Naive thymus-derived CD4-positive, alpha-beta T cell (primary cell): Measurements from ENCODE around the gene RPL19. TPM values are rescaled to one million over a fixed set of nuclear protein-coding genes. Genes with fewer than 3 reads are reported as not detected.

Experiments used
- ATAC-seq: fragments of 150-1000 bp; cut with Tn5 transposase; 2 replicates; pipeline ENCODE4 v1.10.0; 2021; ENCODE audit warnings: mild to moderate bottlenecking, moderate library complexity
- CTCF ChIA-PET: fragments of 350-600 bp; sonication (Branson Sonifier 250); formaldehyde crosslinking; loops from one replicate; lab custom pipeline; 2021; ENCODE audit warnings: antibody characterized with exemption; lab: Charles Lee
- POLR2A ChIA-PET: fragments of 350-600 bp; sonication (Branson Sonifier 250); formaldehyde crosslinking; loops from one replicate; lab custom pipeline; 2021; ENCODE audit warnings: antibody characterized with exemption, inconsistent platforms; lab: Charles Lee
- DNase-seq, 9 donors: peaks; one replicate each; pipeline versions ENCODE4 v3.0.0 to v3.0.0-alpha.2; 2020 to 2022; ENCODE audit warnings: mixed read lengths in 1 of 9
- H3K27ac ChIP-seq: one replicate; pipeline ENCODE4 v1.7.0; 2013; ENCODE audit warnings: mild to moderate bottlenecking, low read depth, low read length, moderate library complexity
- H3K27me3 ChIP-seq, 2 donors: one replicate each; pipeline ENCODE4 v1.7.0; 2013; ENCODE audit warnings: low read length in 2 of 2, mild to moderate bottlenecking in 2 of 2, moderate library complexity in 2 of 2; ENCODE audit not compliant: control insufficient read depth in 2 of 2, insufficient read depth in 2 of 2
- H3K36me3 ChIP-seq, 3 experiments: 1 replicate in 2 of 3; 2 replicates in 1 of 3; pipeline ENCODE4 v1.7.0; 2013; ENCODE audit warnings: low read length in 3 of 3, mild to moderate bottlenecking in 3 of 3, moderate library complexity in 1 of 3; ENCODE audit not compliant: insufficient read depth in 3 of 3, control insufficient read depth in 2 of 3
- H3K4me1 ChIP-seq, 2 donors: one replicate each; pipeline ENCODE4 v1.7.0; 2013; ENCODE audit warnings: low read length in 2 of 2, mild to moderate bottlenecking in 2 of 2, moderate library complexity in 1 of 2; ENCODE audit not compliant: control insufficient read depth in 2 of 2, insufficient read depth in 2 of 2
- H3K4me3 ChIP-seq: 2 replicates; pipeline ENCODE4 v1.7.0; 2013; ENCODE audit warnings: mild to moderate bottlenecking, low read length
- H3K9me3 ChIP-seq, 3 experiments: 1 replicate in 2 of 3; 2 replicates in 1 of 3; pipeline ENCODE4 v1.7.0; 2013; ENCODE audit warnings: low read length in 3 of 3; ENCODE audit not compliant: control insufficient read depth in 2 of 3
- H3K27ac Mint-ChIP-seq, 9 donors: one replicate each; pipeline ENCODE4 v1.8.0; 2020 to 2022; ENCODE audit warnings: mixed read lengths in 9 of 9, mild to moderate bottlenecking in 8 of 9, moderate library complexity in 5 of 9, inconsistent platforms in 2 of 9
- H3K27me3 Mint-ChIP-seq, 5 donors: one replicate each; pipeline ENCODE4 v1.8.0; 2021 to 2022; ENCODE audit warnings: mixed read lengths in 5 of 5, mild to moderate bottlenecking in 1 of 5
- H3K36me3 Mint-ChIP-seq, 5 donors: one replicate each; pipeline ENCODE4 v1.8.0; 2020 to 2022; ENCODE audit warnings: mixed read lengths in 5 of 5, mild to moderate bottlenecking in 3 of 5, inconsistent platforms in 1 of 5
- H3K4me1 Mint-ChIP-seq, 7 donors: one replicate each; pipeline ENCODE4 v1.8.0; 2020 to 2022; ENCODE audit warnings: mixed read lengths in 7 of 7, mild to moderate bottlenecking in 3 of 7, inconsistent platforms in 1 of 7
- H3K4me3 Mint-ChIP-seq, 10 donors: one replicate each; pipeline ENCODE4 v1.8.0; 2020 to 2022; ENCODE audit warnings: mild to moderate bottlenecking in 10 of 10, mixed read lengths in 10 of 10, moderate library complexity in 6 of 10, inconsistent platforms in 2 of 10
- H3K9me3 Mint-ChIP-seq, 11 donors: one replicate each; pipeline ENCODE4 v1.8.0; 2020 to 2022; ENCODE audit warnings: mixed read lengths in 11 of 11, mild to moderate bottlenecking in 4 of 11, inconsistent platforms in 1 of 11, moderate library complexity in 1 of 11
- intact Hi-C, 2 donors: fragments of 100-400 bp; cut with micrococcal nuclease; formaldehyde crosslinking; loops; one replicate each; pipeline ENCODE4 v1.15.1; 2023
- polyA plus RNA-seq, 2 donors: library from polyadenylated mRNA; unstranded; fragments of 300-500 nt; fragmentation: Illumina TruSeq; gene quantifications; one replicate each; pipeline ENCODE4 v1.2.3, GENCODE V29; 2021
- total RNA-seq, 6 experiments: library from RNA in 5 of 6; stranded (reverse) in 5 of 6; gene quantifications; 1 replicate in 5 of 6; 2 replicates in 1 of 6; pipeline ENCODE4 v1.2.3 and lab custom pipeline; 2021 to 2026

RPL19 gene
- total and polyA plus RNA-seq, 7 experiments from 2014 or later, result 1,932 to 4,957 (median 3,802) TPM

DNA sequence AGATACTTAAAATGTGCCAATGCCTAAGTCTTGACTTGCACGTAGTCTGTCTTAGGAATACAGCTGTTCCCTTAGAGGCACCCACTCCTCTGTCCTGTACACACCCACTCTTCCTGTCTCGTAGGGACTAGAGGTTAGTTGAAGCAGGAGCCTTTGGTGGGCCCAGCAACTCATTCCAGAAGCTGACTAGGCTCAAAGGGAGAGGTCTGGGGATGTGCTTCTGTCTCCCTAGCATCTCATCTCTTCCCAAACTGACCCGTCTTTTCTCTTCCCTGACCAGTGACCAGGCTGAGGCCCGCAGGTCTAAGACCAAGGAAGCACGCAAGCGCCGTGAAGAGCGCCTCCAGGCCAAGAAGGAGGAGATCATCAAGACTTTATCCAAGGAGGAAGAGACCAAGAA is 4.2 kb downstream of the RPL19 start:
- H3K36me3 Mint-ChIP-seq, result peaks cover 4 to 37% (median 28%) of the 10 kb centered on the region in 5 donors
- no peaks in the 10 kb centered on the region for H3K9me3 ChIP-seq
- H3K4me3 ChIP-seq, result no peak overlapping the region
- peaks cover 20 to 37% (median 23%) of the 10 kb centered on the region in 3 experiments for H3K36me3 ChIP-seq
- POLR2A ChIA-PET, result interaction anchor here (11.8 kb wide), 1 partner anchor 33 kb away, joined by 144 read pairs; no protein-coding TSS in a partner anchor
- DNase-seq (no peak), ATAC-seq (no peak)
- H3K27ac Mint-ChIP-seq, result peak overlapping the region in 2 of 9 donors; percentile 47 to 69
- no peak overlapping the region for H3K27ac ChIP-seq
- H3K4me1 ChIP-seq, result peaks cover 30 to 37% of the 10 kb centered on the region in 2 donors
- CTCF ChIA-PET, result interaction anchor here (10.0 kb wide), 1 partner anchor 37 kb away, joined by 285 read pairs; no protein-coding TSS in a partner anchor
- no peaks in the 10 kb centered on the region for H3K27me3 ChIP-seq
- peaks cover 33 to 75% (median 52%) of the 10 kb centered on the region in 7 donors for H3K4me1 Mint-ChIP-seq
- no peaks in the 10 kb centered on the region for H3K9me3 Mint-ChIP-seq
- peaks cover 0 to 5% (median 0%) of the 10 kb centered on the region in 5 donors for H3K27me3 Mint-ChIP-seq
- intact Hi-C loops, result no loop called here
- no peak overlapping the region for H3K4me3 Mint-ChIP-seq

DNA sequence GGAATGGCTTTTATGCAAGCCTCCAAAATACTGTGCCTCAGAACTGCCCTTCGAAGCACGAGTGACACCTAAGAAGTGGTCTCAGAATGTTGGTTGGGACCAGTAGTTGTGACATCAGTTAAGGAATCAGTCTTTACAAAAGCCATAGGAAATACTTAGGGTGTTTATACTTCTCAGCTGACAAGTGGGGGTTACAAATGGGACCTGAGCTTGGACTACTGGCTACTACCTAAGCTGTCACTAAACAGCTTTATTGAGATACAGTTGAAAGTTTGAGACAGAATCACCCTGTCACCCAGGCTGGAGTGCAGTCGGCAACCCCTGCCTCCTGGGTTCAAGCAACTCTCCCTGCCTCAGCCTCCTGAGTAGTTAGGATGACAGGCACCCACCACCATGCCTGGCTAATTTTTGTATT is 5.0 kb downstream of the RPL19 start:
- intact Hi-C loops, result no loop called here
- Histone ChIP-seq H3K9me3 (no peaks in the 10 kb centered on the region), H3K4me1 (peaks cover 34 to 40% of the 10 kb centered on the region in 2 donors), H3K27ac (no peak overlapping the region), H3K4me3 (no peak overlapping the region), H3K27me3 (no peaks in the 10 kb centered on the region), H3K36me3 (peaks cover 20 to 37% (median 23%) of the 10 kb centered on the region in 3 experiments)
- H3K4me1 Mint-ChIP-seq, result peaks cover 26 to 71% (median 48%) of the 10 kb centered on the region in 7 donors
- H3K36me3 Mint-ChIP-seq, result peaks cover 4 to 36% (median 28%) of the 10 kb centered on the region in 5 donors
- CTCF ChIA-PET, result interaction anchor here (4.6 to 10.0 kb wide), 2 partner anchors 27 to 36 kb away, joined by 49 to 285 read pairs; no protein-coding TSS in a partner anchor
- no peak overlapping the region for H3K27ac Mint-ChIP-seq
- no peak overlapping the region for H3K4me3 Mint-ChIP-seq
- no peaks in the 10 kb centered on the region for H3K9me3 Mint-ChIP-seq
- ATAC-seq (no peak), DNase-seq (no peak)
- H3K27me3 Mint-ChIP-seq, result peaks cover 0 to 7% (median 0%) of the 10 kb centered on the region in 5 donors
- POLR2A ChIA-PET, result interaction anchor here (0.7 to 11.8 kb wide), 3 partner anchors 32 to 120 kb away, joined by 4 to 144 read pairs (median 28); no protein-coding TSS in a partner anchor

DNA sequence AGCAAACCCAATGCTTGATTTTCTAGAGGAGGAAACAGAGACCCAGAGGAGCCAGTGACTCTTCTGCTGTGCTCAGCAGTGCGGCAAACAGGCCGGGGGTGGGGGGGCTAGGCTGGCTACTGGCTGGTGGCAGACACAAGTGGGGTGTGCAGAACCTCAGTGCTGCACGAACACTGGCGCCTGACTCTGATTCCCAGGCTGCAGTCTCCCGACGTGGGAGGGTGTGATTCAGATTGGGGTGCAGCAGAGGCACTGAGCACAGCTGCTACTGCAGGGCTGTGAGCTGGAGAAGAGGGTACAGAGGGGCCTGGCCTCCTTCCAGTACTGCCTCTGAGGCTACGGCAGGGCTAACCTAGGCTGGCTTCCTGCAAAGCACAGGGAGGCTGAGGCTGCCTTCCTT is 8.1 kb downstream of the RPL19 start:
- Histone ChIP-seq H3K4me1 (peaks cover 14 to 23% of the 10 kb centered on the region in 2 donors), H3K36me3 (peaks cover 7 to 20% (median 8%) of the 10 kb centered on the region in 3 experiments), H3K9me3 (no peaks in the 10 kb centered on the region), H3K4me3 (no peak overlapping the region), H3K27ac (no peak overlapping the region), H3K27me3 (no peaks in the 10 kb centered on the region)
- peaks cover 0 to 18% (median 0%) of the 10 kb centered on the region in 5 donors for H3K27me3 Mint-ChIP-seq
- H3K4me3 Mint-ChIP-seq, result peak overlapping the region in 7 of 10 donors; percentile 25 to 80 (median 47)
- no peaks in the 10 kb centered on the region for H3K9me3 Mint-ChIP-seq
- H3K36me3 Mint-ChIP-seq, result peaks cover 0 to 16% (median 14%) of the 10 kb centered on the region in 5 donors
- POLR2A ChIA-PET, result interaction anchor here (0.6 to 11.8 kb wide), 9 partner anchors 9 to 322 kb away, joined by 3 to 144 read pairs (median 7); partner anchors contain the start of gene RPL19
- CTCF ChIA-PET, result interaction anchor here (4.6 to 10.0 kb wide), 2 partner anchors 24 to 33 kb away, joined by 49 to 285 read pairs; no protein-coding TSS in a partner anchor
- peak in 2 of 9 donors; percentile 8 to 27 for DNase-seq
- no peak for ATAC-seq
- intact Hi-C loops, result no loop called here
- H3K4me1 Mint-ChIP-seq, result peaks cover 12 to 46% (median 32%) of the 10 kb centered on the region in 7 donors
- H3K27ac Mint-ChIP-seq, result peak overlapping the region in 5 of 9 donors; percentile 5 to 81 (median 77)

DNA sequence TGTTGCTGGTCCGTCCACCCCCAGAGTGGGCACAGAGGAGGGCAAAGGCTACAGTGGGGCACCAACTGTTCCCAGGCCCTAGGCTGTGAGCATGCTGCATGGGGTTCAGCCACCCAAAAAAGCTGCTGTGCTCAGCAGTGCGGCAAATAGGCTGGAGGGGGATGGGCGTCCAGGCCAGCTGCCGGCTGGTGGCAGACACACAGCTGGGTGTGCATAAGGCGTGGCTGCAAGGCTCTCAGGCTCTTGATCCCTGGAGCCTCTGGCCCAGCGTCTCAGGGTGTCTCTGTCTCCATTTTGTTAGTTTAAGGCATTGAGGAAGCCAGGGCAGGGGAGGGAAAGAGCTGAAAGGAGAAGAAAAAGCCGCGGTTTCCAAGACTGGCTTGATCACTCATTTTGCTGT is 8.8 kb downstream of the RPL19 start:
- no peaks in the 10 kb centered on the region for H3K27me3 ChIP-seq
- ATAC-seq (peak; percentile 41), DNase-seq (peak in 1 of 9 donors; percentile 24)
- intact Hi-C loops, result loop anchor here in 1 of 2 donors (1.0 kb wide), 1 partner anchor 9 kb away; the partner anchor contains the start of gene RPL19
- Mint-ChIP-seq H3K27me3 (peaks cover 0 to 19% (median 0%) of the 10 kb centered on the region in 5 donors), H3K36me3 (peaks cover 0 to 12% (median 7%) of the 10 kb centered on the region in 5 donors), H3K4me3 (peak overlapping the region in 9 of 10 donors; percentile 9 to 80 (median 62)), H3K4me1 (peaks cover 12 to 40% (median 31%) of the 10 kb centered on the region in 7 donors), H3K9me3 (no peaks in the 10 kb centered on the region), H3K27ac (peak overlapping the region in 6 of 9 donors; percentile 14 to 93 (median 80))
- H3K4me1 ChIP-seq, result peaks cover 14 to 23% of the 10 kb centered on the region in 2 donors
- ChIA-PET CTCF (interaction anchor here (1.4 to 10.0 kb wide), 3 partner anchors 15 to 33 kb away, joined by 3 to 285 read pairs (median 49); no protein-coding TSS in a partner anchor), POLR2A (interaction anchor here (1.0 to 11.8 kb wide), 7 partner anchors 10 to 41 kb away, joined by 3 to 144 read pairs (median 7); partner anchors contain the start of gene RPL19)
- H3K9me3 ChIP-seq, result no peaks in the 10 kb centered on the region
- no peak overlapping the region for H3K27ac ChIP-seq
- H3K4me3 ChIP-seq, result no peak overlapping the region
- H3K36me3 ChIP-seq, result peaks cover 1 to 13% (median 5%) of the 10 kb centered on the region in 3 experiments

DNA sequence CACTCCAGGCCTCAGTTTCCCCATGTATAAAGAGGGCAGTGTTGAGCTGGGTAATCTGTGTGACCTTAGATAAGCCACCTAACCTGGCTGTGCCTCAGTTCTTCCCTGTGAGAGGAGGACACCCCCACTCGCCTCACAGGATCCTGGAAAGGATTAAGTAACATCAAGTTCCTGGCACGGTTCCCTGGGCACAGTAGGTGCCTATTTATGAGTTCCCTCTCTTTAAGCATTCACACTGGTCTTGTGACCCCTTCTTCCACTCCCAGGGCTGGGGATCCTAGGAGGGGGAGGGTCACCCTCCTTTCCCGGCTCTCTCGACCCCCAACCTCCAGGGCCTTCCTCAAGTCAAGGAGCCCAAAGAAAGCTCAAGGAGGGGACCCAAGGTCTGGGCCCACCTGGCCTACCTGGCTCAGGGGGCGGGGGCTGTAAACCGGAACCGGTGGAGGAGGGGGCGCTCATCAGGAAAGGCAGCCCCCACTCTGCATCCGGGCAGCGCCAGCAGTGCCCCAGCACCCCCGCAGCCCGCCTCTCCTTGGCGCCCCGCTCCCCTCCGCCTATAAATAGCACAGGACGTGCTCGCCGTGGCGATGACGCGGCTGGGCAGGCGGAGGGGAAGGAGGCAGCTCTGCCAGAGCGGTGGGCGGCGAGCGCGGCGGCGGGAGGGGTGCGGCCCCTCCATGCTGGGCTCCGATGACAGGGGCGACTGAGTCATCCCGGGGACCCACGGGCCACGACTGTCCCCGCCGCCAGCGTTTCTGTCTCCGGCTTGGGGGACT is 9.4 kb downstream of the RPL19 start:
- Mint-ChIP-seq H3K36me3 (peaks cover 0 to 6% (median 4%) of the 10 kb centered on the region in 5 donors), H3K9me3 (no peaks in the 10 kb centered on the region), H3K4me3 (peak overlapping the region; percentile 16 to 80 (median 66)), H3K4me1 (peaks cover 12 to 38% (median 29%) of the 10 kb centered on the region in 7 donors), H3K27me3 (peaks cover 0 to 19% (median 0%) of the 10 kb centered on the region in 5 donors), H3K27ac (peak overlapping the region in 7 of 9 donors; percentile 25 to 93 (median 80))
- ChIA-PET POLR2A (interaction anchor here (0.8 to 11.8 kb wide), 8 partner anchors 9 to 252 kb away, joined by 3 to 144 read pairs (median 6); partner anchors contain the start of gene RPL19), CTCF (interaction anchor here (1.4 to 10.0 kb wide), 3 partner anchors 15 to 32 kb away, joined by 3 to 285 read pairs (median 49); no protein-coding TSS in a partner anchor)
- peak; percentile 49 to 83 (median 68) for DNase-seq
- ATAC-seq, result peak; percentile 80
- Histone ChIP-seq H3K27me3 (no peaks in the 10 kb centered on the region), H3K27ac (peak overlapping the region; percentile 19), H3K4me3 (peak overlapping the region; percentile 57), H3K9me3 (no peaks in the 10 kb centered on the region), H3K4me1 (peaks cover 14 to 23% of the 10 kb centered on the region in 2 donors), H3K36me3 (peaks cover 0 to 7% (median 0%) of the 10 kb centered on the region in 3 experiments)
- intact Hi-C loops, result loop anchor here in 1 of 2 donors (1.0 kb wide), 1 partner anchor 9 kb away; the partner anchor contains the start of gene RPL19
